Endothelial cell (in vitro differentiated cells): ENCODE measurements around the gene DNAJC16. TPM values are rescaled to one million over a fixed set of nuclear protein-coding genes. Genes with fewer than 3 reads are reported as not detected.

Experiments
- DNase-seq: peaks from one replicate; pipeline ENCODE4 v3.0.0; 2021; ENCODE audit warnings: low spot score
- H3K27ac Mint-ChIP-seq: one replicate; pipeline ENCODE4 v1.8.0; 2021; ENCODE audit warnings: mixed read lengths, inconsistent platforms; ENCODE audit not compliant: unreplicated experiment
- H3K27me3 Mint-ChIP-seq: one replicate; pipeline ENCODE4 v1.8.0; 2021; ENCODE audit warnings: mild to moderate bottlenecking, moderate library complexity, mixed read lengths, inconsistent platforms; ENCODE audit not compliant: unreplicated experiment
- H3K36me3 Mint-ChIP-seq: one replicate; pipeline ENCODE4 v1.8.0; 2021; ENCODE audit warnings: mild to moderate bottlenecking, low read depth, mixed read lengths, inconsistent platforms; ENCODE audit not compliant: unreplicated experiment
- H3K4me1 Mint-ChIP-seq: one replicate; pipeline ENCODE4 v1.8.0; 2021; ENCODE audit warnings: mild to moderate bottlenecking, mixed read lengths, inconsistent platforms; ENCODE audit not compliant: unreplicated experiment
- H3K4me3 Mint-ChIP-seq: one replicate; pipeline ENCODE4 v1.8.0; 2021; ENCODE audit warnings: mild to moderate bottlenecking, mixed read lengths, inconsistent platforms; ENCODE audit not compliant: unreplicated experiment
- H3K9me3 Mint-ChIP-seq: one replicate; pipeline ENCODE4 v1.8.0; 2021; ENCODE audit warnings: mixed read lengths, inconsistent platforms; ENCODE audit not compliant: unreplicated experiment
- total RNA-seq: library from RNA; stranded (reverse); fragmentation: NEBNext Ultra II Directional; extraction: Animal tissue kit (Norgen Biotek cat#: 25700); gene quantifications from one replicate; pipeline ENCODE4 v1.2.1, GENCODE V29; 2021; ENCODE audit not compliant: unreplicated experiment
- TF ChIP-seq, protein P1 (sequence below): fragments of 200-600 bp; sonication (generic); IDR thresholded peaks from one replicate; pipeline ENCODE4 v1.5.0; 2021; ENCODE audit warnings: antibody characterized with exemption; ENCODE audit not compliant: unreplicated experiment

Gene DNAJC16
- total RNA-seq, 1 donor from 2014 or later: 19.9 TPM

DNA sequence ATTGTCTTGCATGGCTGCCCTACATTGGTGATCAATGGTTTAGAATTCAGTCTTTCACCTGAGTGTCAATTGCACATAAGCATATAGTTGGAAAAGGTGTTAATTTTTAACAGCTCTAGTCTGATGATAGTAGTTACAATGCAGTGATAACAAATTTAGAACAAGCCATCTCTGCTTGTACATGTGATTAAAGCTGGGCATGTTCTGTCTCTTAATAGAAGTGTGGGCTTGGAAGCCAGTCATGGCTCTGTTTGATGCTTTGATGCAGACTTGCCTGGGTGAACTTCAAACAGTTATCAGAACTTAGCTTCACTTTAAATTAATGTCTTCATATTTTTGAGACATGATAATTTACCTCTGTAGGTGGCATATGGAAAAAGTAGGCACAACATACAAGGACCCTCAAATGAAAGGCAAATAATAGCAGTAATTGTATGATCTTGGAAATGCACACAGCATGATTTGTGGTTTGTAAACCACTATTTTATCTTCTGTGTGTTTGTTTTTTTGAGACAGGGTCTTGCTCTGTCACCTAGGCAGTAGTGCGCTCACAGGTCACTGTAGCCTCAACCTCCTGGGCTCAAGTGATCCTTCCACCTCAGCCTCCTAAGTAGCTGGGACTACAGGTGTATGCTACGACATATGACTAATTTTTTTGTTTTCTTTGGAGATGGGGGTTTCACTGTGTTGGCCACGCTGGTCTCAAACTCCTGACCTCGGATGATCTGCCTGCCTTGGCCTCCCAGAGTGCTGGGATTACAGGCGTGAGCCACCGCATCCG lies 94.4 kb downstream of the DNAJC16 start:
- H3K27ac Mint-ChIP-seq: no peak overlapping the region
- no peak overlapping the region for H3K4me3 Mint-ChIP-seq
- no peak for DNase-seq
- H3K9me3 Mint-ChIP-seq: no peaks in the 10 kb centered on the region
- H3K4me1 Mint-ChIP-seq: peaks cover 23% of the 10 kb centered on the region
- TF ChIP-seq, protein P1, sequence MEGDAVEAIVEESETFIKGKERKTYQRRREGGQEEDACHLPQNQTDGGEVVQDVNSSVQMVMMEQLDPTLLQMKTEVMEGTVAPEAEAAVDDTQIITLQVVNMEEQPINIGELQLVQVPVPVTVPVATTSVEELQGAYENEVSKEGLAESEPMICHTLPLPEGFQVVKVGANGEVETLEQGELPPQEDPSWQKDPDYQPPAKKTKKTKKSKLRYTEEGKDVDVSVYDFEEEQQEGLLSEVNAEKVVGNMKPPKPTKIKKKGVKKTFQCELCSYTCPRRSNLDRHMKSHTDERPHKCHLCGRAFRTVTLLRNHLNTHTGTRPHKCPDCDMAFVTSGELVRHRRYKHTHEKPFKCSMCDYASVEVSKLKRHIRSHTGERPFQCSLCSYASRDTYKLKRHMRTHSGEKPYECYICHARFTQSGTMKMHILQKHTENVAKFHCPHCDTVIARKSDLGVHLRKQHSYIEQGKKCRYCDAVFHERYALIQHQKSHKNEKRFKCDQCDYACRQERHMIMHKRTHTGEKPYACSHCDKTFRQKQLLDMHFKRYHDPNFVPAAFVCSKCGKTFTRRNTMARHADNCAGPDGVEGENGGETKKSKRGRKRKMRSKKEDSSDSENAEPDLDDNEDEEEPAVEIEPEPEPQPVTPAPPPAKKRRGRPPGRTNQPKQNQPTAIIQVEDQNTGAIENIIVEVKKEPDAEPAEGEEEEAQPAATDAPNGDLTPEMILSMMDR: no peak
- peaks cover 6% of the 10 kb centered on the region for H3K36me3 Mint-ChIP-seq
- H3K27me3 Mint-ChIP-seq: peaks cover 13% of the 10 kb centered on the region

DNA sequence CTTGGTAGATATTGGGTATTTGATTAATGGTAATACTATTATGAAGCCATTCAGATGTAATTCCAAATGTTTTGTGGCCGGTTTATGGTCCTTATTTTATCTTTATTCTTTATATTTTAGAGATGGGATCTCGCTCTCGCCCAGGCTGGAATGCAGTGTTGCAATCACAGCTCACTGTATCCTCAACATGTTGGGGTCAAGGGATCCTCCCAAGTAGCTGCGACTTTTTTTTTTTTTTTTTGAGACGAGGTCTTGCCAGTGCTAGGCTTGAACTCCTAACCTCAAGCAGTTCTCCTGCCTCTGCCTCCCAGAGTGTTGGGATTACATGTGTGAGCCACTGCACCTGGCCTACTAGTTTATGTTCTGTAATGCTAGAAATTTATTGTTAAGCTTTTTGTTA lies 95.3 kb downstream of the DNAJC16 start:
- no peak overlapping the region for H3K4me3 Mint-ChIP-seq
- TF ChIP-seq, protein P1: no peak
- no peak overlapping the region for H3K27ac Mint-ChIP-seq
- no peak for DNase-seq
- peaks cover 20% of the 10 kb centered on the region for H3K4me1 Mint-ChIP-seq
- H3K36me3 Mint-ChIP-seq: peaks cover 7% of the 10 kb centered on the region
- peaks cover 6% of the 10 kb centered on the region for H3K27me3 Mint-ChIP-seq
- no peaks in the 10 kb centered on the region for H3K9me3 Mint-ChIP-seq

DNA sequence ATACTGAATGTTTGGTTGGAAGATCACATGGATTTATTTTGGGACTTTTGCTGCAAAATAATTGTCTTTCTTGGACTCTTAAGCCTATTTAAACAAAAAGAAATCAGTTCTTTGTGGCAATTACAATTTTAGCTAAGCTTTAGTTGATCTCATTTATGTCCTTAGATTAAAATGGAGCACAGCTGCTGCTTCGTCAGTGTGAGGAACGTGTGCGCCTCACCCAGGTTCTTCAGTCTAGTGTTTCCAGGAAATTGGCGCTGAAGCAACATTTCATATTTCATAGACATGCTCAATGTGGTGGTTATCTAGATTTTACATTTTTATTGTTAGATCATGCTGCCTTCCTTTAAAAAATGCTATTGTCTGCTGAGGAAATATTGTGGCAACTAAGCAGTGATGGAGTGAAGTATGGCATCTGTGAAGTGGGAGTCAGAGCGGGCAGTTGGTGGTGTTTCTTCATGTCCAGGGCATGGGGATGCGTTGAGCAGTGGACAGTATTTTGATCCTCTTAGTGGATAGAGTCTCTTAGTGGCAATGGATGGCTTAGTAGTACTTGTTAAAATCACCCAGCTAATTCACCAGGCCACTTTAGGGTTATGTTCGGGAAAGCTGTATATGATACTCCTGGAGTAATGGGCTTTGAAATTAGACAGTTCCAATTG lies 96.2 kb downstream of the DNAJC16 start:
- Mint-ChIP-seq H3K27me3 (peaks cover 6% of the 10 kb centered on the region), H3K9me3 (no peaks in the 10 kb centered on the region), H3K36me3 (peaks cover 12% of the 10 kb centered on the region), H3K27ac (peak overlapping the region; percentile 9), H3K4me1 (peaks cover 20% of the 10 kb centered on the region), H3K4me3 (no peak overlapping the region)
- TF ChIP-seq, protein P1: no peak
- no peak for DNase-seq

DNA sequence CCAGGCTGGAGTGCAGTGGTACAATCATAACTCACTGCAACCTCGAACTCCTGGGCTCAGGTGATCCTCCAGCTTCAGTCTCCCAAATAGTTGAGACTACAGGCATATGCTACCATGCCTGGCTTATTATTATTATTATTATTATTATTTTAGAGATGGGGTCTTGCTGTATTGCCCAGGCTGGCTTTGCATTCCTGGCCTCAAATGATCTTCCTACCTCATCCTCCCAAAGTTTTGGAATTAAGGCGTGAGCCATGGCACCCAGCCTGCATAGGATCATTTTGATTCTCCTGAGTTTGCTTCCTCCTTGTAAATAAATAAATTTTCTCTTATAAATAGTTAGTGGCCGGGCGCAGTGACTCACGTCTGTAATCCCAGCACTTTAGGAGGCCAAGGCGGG lies 96.8 kb downstream of the DNAJC16 start:
- no peak for DNase-seq
- H3K27me3 Mint-ChIP-seq: peaks cover 6% of the 10 kb centered on the region
- no peaks in the 10 kb centered on the region for H3K9me3 Mint-ChIP-seq
- peaks cover 15% of the 10 kb centered on the region for H3K36me3 Mint-ChIP-seq
- TF ChIP-seq, protein P1: no peak
- no peak overlapping the region for H3K27ac Mint-ChIP-seq
- H3K4me1 Mint-ChIP-seq: peaks cover 14% of the 10 kb centered on the region
- no peak overlapping the region for H3K4me3 Mint-ChIP-seq
